ENCODE results near the gene CDC42BPB. TPM values are rescaled to one million over a fixed set of nuclear protein-coding genes. Genes with fewer than 3 reads are reported as not detected.

The CDC42BPB gene
- total RNA-seq, 2 donors from 2014 or later, result 68.0 to 83.4 TPM

GRCh38 chr14:102965282-102965681, 92.1 kb downstream of the CDC42BPB start:
- H3K9me3 ChIP-seq, result no peaks in the 10 kb centered on the region
- H3K4me3 ChIP-seq, result no peak overlapping the region
- no peaks in the 10 kb centered on the region for H3K4me1 ChIP-seq
- peaks cover 95% of the 10 kb centered on the region for H3K36me3 ChIP-seq
- TF ChIP-seq CTCF (IDR thresholded peaks at IDR 0.05), result no peak
- H3K27me3 ChIP-seq, result no peaks in the 10 kb centered on the region
- no peak overlapping the region for H3K27ac ChIP-seq
- DNase-seq (ENCODE audit: low spot score), result no peak

GRCh38 chr14:102964152-102964730, 93.1 kb downstream of the CDC42BPB start:
- H3K27ac ChIP-seq, result no peak overlapping the region
- no peaks in the 10 kb centered on the region for H3K27me3 ChIP-seq
- H3K9me3 ChIP-seq, result no peaks in the 10 kb centered on the region
- peaks cover 94% of the 10 kb centered on the region for H3K36me3 ChIP-seq
- no peaks in the 10 kb centered on the region for H3K4me1 ChIP-seq
- H3K4me3 ChIP-seq, result no peak overlapping the region
- DNase-seq (ENCODE audit: low spot score), result no peak
- TF ChIP-seq CTCF (IDR thresholded peaks at IDR 0.05), result no peak

- H3K9me3 ChIP-seq, result no peaks in the 10 kb centered on the region
- TF ChIP-seq CTCF (IDR thresholded peaks at IDR 0.05), result no peak
- no peak overlapping the region for H3K27ac ChIP-seq
- peaks cover 94% of the 10 kb centered on the region for H3K36me3 ChIP-seq
- no peak for DNase-seq (ENCODE audit: low spot score)
- no peaks in the 10 kb centered on the region for H3K27me3 ChIP-seq
- H3K4me1 ChIP-seq, result no peaks in the 10 kb centered on the region
- H3K4me3 ChIP-seq, result no peak overlapping the region
Measured at GRCh38 chr14:102962111-102962627, 95.2 kb downstream of the CDC42BPB start.

- no peak overlapping the region for H3K4me3 ChIP-seq
- no peak for TF ChIP-seq CTCF (IDR thresholded peaks at IDR 0.05)
- DNase-seq (ENCODE audit: low spot score), result no peak
- H3K4me1 ChIP-seq, result no peaks in the 10 kb centered on the region
- peaks cover 90% of the 10 kb centered on the region for H3K36me3 ChIP-seq
- no peak overlapping the region for H3K27ac ChIP-seq
- no peaks in the 10 kb centered on the region for H3K9me3 ChIP-seq
- H3K27me3 ChIP-seq, result no peaks in the 10 kb centered on the region
Measured at GRCh38 chr14:102958461-102958860, 98.9 kb downstream of the CDC42BPB start.

GRCh38 chr14:102957222-102957621, 100.1 kb downstream of the CDC42BPB start:
- Histone ChIP-seq H3K36me3 (peaks cover 92% of the 10 kb centered on the region), H3K27me3 (no peaks in the 10 kb centered on the region), H3K4me3 (no peak overlapping the region), H3K27ac (no peak overlapping the region), H3K9me3 (no peaks in the 10 kb centered on the region), H3K4me1 (no peaks in the 10 kb centered on the region)
- no peak for TF ChIP-seq CTCF (IDR thresholded peaks at IDR 0.05)
- DNase-seq (ENCODE audit: low spot score), result no peak
